NOMO-1 treated with dmso at 0.1 percent for 144 hours (cell line): Measurements from ENCODE around the gene NDUFS2.
"Not testable (repeated sequence)": the region's sequence is repeated elsewhere in the genome, so short reads cannot be mapped to it uniquely, and the experiment has no call there.

ENCODE experiments used
- DNase-seq: peaks from one replicate; lab custom pipeline; 2025; ENCODE audit not compliant: unreplicated experiment; lab: John Stamatoyannopoulos, UW

The NDUFS2 gene

DNA sequence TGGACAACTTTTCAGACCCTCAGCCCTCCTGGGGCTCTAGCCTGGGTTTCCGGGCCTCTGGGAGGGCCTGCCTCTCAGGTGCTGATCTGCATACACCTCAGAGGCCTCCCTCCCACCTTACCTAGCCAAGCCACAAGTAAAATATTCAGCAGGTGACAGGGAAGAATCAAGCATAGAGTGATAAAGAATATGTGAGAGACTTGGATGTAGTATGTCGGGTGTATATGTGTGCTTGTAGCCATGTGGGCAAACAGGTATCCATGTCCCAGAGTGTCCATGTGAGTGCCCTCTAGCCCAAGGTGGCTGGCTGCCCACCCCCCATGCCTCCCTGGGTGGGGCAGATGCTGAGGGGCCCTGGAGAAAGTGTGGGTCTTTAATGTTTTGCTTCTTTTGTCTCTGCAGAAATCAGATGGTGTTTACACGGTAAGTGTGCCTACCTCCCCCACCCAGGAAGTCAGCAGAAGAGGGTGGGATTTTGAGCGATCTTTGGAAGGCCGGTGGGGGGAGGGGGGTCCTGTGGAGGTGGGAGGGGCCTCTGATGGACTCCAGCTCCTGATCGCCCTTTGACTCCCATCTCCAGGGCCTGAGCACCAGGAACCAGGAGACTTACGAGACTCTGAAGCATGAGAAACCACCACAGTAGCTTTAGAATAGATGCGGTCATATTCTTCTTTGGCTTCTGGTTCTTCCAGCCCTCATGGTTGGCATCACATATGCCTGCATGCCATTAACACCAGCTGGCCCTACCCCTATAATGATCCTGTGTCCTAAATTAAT lies 16.3 kb downstream of the NDUFS2 start:
- DNase-seq: no peak

DNA sequence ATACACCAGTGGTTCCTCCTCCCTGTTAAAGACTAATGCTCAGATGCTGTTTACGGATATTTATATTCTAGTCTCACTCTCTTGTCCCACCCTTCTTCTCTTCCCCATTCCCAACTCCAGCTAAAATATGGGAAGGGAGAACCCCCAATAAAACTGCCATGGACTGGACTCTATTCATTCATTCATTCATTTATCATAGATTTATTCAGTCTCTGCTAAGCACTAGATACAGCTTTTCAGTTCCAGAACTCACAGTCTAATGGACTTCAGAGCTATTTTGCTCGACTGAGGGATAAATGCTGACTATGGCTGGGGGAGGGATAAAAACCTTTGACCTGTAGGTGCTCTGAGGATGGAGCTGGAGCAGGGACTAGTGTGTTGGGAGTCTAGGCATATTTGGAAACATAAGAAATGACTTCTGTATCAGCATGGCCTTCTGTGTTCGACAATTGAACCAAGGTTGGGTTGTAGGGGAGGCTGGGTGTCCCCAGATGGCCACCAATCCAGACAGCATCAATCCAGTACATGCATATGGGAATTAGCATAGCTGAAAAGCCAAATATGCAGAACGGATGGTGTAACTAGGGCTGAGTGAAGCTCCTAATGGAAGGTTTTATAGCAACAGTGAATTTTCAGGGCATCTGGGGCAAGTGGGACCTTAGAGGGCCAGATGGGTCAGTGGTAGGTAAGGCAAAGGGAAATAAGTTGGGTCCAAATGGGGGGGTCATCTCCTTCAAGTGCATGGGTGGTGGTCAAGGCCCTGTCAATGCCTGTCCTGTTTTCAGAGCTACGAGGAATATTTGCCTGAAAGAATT lies 17.1 kb downstream of the NDUFS2 start:
- no peak for DNase-seq

DNA sequence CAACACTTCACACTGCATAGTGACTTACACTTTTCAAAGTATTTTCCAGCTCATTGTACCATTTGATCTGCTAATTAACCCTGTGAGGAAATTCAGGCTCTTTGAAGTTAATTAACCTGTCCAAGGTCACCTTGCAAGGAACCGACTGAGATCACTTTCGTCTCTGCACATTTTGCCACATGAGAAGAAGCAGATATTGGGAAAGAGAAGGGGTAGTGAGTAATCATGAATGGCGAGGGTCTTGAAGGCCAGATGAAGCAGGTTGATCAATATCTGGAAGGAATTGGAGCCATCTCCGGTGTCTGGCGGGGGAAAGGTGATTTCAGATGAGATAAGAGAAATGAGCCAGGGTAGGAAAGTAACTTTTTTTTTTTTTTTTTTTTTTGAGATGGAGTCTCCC lies 17.8 kb downstream of the NDUFS2 start:
- no peak for DNase-seq

DNA sequence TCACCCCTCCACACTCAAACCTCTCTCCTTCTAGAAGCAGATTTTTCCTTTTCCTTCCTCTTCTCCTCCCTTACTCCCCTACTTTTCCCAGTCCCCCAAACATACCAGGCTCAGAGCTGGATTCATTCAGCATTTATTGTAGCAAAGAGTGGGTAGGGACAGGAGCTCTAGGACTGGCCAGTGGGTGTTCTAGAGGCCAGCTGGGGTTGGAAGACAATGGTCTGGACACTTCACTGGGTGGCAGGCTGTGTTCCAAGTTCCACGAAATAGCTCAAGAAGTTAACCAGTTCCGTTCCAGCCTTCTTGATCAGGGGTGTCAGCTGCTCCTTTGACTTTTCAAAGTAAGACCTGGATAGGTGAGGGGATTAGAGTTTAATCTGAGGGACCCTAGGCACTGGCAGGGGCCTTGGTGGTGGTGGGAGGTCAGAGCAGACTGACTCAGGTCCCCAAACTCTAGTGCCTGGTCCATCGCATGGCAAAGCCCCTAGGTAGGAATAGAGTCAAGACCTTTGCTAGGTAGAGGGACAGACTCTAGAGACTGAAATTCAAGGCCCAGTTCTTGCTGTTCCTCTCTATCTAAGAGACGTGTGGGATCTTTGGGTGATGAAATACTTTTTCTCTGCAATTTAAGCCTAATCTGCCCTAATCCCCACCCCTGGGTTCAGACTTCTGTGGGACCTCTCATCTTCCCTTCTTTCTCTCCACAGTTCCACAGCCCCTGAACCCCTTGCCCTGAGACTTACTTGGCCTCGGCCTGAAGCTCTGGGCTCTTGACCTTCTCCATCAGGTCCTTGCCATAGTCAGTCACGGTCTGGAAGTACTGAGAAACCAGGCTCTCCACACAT lies 20.2 kb downstream of the NDUFS2 start:
- DNase-seq: no peak

DNA sequence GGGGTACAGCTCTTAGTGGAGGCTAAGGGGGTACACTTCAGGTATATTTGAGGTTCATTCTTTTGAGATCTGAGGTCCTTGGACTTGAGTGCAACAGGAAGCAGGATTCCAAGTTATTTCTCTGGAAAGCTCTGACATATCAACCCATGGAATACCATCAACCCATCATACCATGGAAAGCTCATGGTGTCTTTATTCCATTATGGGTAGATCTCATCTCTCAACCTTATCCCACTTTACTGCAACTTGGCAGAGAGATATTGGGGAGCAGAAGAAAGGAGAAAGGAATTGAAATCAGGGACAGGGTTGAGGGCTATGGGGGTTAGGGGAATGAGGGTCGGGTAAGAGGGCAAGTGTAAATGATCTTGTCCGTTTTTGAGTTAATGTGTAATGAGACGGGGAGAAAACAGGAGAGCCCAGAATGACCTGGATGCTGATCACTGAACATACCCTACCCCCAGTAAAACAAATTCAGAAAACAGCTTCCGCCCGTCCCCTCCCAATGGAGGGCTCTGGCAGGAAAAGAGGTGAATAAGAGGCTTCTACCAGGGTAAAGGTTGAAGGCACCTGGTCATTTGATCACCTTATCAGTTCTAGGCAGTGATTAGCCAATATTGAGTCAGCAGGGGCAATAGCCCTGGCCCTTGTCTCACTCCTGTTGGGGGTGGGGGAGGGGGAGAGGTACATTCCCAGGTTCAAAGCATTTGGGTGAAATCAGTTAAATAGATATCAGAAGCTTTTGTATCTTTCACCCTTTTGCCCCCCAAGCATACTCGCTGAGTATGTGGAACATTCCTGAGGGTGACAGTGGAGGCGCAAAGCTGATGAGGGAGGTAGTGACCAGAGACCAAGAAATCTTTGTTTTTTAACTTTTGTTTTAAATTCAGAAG lies 21.9 kb downstream of the NDUFS2 start:
- no peak for DNase-seq

DNA sequence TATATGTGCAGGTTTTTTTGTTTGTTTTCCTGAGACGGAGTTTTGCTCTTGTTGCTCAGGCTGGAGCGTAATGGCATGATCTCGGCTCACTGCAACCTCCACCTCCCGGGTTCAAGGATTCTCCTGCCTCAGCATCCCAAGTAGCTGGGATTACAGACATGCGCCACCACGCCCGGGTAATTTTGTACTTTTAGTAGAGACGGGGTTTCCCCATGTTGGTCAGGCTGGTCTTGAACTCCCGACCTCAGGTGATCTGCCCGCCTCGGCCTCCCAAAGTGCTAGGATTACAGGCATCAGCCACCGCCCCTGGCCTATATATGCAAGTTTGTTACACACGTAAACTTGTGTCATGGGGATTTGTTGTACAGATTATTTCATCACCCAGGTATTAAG lies 22.5 kb downstream of the NDUFS2 start:
- DNase-seq: not testable (repeated sequence)

DNA sequence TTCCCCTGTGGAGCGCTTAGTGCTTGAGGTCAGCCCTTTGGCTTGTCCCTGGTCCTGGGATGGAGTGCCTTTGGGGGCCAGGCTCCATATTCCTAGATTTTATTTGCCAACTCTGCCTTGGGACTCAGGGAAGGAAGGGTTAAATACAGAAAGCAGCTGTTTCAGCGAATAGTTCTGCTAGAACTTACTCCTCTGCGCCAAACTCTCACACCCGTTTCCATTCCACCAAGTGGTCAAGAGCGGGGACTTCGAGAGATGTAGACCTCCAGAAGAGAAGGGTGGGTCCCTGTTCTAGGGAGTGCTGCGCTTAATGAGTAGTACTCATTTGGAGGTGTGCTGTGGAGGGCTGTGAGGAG lies 23.0 kb downstream of the NDUFS2 start:
- no peak for DNase-seq

DNA sequence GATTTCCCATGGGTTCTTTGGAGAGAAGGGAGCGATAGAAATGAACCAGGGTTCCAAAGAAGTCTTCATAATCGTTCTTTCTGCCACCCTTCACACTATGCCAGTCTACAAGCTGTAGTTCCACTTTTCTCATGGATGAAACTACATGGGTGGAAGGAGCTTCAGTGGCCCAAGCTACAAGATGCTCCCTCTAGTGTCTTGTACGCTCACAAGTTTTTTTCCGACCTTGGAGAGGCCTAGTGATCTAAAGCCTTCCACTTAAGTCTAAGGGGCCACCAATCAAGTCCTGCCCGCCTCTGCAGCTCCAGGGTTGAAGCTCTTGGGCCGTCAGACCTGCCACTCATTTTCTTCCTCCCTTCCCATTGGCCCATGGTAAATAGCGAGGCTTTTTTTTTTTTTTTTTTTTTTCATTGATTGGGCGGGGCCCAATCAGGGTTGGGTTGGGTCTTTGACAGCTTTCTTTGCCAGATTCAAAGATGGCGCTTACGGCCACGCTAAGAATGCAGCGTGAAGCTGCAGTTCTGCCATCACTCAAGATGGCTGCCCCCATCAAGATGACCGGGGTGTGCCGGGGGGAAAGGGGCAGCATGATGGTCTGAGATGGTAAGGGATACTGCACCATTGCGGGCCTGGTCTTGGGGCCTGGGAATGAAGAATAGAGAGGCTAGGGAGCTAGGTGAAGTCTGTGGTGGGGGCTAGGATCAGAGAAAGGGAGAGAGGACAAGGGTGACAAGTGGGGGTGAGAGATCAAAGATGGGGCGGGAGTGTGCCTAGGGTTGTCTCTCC lies 23.6 kb downstream of the NDUFS2 start, which contains the start of gene TOMM40L:
TOMM40L (plus strand) TSS at position 527 of the 786 bp plus-strand sequence. CDS start 430 bp downstream, outside the sequence.
- DNase-seq: peak; percentile 99

DNA sequence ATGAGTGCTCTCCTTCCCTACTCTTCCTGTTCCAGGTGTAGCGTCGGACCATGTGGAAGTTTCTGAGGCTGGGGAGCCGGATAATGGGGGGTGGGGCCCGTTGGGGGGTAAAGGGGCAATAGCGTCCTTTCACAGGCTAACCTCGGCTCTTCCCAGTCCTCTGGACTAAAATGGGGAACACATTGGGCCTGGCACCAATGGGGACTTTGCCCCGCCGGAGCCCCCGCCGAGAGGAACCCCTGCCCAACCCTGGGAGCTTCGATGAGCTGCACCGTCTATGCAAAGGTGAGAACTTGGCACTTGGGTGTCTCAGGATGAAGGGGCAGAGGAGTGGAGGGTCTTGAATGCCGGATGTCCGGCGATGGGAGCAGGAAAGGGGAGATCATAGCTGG lies 24.1 kb downstream of the NDUFS2 start:
- DNase-seq: no peak

DNA sequence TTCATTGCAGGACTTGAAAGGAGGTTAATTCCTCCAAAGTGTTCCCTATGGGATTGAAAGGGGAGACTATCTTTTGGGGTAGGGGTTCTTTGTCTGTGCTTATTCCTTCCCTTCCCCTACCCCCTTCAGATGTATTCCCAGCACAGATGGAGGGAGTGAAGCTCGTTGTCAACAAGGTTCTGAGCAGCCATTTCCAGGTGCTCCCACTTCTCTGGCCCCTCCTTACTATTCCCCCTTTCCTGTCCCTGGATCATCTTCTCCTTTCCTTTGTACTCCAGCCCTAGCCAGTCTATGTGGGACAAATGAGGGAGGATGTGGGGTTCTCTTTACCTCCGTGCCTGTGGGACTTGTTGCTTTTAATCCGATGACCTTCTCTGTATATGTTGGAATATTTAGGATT lies 24.6 kb downstream of the NDUFS2 start:
- DNase-seq: no peak

DNA sequence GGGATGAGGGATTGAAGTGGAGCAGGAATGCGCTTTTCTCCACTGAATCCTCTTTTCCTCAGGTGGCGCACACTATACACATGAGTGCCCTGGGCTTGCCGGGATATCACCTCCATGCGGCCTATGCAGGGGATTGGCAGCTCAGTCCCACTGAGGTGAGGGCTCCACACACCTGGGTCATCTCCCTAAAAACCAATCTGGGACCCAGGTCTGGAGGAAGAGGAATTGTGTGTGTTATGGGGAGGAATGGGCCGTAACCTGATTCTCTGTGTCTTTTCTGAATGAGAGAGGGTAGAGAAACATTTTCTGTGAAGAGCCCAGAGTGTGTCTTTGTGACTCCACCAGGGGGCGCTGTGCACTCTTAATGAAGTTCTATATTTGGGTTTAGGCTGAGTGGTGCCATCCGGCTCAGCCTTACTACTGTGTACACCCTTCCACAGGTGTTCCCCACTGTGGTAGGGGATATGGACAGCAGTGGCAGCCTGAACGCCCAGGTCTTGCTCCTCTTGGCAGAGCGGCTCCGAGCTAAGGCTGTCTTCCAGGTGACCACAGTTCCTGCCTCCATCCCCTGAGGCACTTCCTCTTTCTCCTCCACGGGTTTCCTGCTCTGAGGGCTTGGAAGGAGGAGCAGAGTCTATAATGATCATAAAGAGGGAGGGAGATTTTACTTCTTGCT lies 25.2 kb downstream of the NDUFS2 start:
- DNase-seq: peak; percentile 83

DNA sequence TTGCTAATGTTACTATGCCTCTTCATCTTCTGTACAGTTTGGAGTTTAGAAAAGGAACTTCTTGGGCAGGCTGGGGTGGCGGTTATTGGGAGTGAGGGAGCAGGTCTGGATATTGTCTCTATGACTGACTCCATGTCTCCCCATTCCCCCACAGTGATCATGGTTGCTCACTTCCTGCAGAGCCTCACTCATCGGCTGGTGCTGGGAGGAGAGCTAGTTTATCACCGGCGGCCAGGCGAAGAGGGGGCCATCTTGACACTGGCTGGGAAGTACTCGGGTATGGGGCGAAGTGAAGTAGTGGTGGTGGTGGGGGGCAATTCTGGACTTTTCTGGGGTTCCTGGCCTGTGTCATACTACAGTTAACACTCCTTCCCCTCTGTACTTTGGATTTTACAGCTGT lies 25.9 kb downstream of the NDUFS2 start:
- no peak for DNase-seq

DNA sequence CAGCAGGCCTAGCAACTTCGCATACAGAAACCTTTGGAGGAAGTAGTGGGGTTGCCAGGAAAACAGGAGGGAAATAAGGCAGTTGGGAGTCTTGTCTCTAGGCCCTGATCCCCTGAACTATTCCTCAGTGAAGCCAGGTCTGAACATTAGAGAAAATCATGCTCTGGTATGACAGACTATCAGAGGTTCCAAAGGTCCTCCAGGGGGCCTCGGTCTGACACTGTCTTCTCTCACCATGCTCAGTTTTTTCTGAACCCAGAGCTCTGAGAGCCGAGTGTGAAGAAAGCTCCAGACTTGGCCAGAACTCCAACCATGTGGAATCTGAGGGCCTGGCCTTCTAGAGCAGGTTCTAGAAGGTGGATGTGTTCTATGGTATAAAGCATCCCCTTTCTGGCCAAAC lies 27.7 kb downstream of the NDUFS2 start:
- DNase-seq: no peak

DNA sequence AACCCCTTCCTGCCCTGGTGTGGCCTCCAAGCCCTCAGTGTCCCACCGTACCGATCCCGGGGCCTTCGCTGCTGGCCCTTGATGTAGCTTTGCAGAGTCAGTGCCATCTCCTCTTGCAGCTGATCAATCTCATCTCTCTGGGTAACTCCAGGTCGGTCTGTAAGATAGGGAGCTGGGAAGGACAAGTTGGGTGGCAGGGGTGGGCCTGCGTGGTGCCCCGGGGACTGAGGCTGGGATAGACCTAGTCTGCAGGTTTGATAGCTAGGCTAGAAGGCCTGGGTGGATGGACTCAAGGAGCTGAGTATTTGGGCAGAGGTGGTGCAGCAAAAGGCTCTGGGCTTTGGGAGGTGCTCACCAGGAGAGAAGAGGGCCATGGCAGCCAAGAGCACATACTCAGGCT lies 28.6 kb downstream of the NDUFS2 start:
- DNase-seq: no peak

DNA sequence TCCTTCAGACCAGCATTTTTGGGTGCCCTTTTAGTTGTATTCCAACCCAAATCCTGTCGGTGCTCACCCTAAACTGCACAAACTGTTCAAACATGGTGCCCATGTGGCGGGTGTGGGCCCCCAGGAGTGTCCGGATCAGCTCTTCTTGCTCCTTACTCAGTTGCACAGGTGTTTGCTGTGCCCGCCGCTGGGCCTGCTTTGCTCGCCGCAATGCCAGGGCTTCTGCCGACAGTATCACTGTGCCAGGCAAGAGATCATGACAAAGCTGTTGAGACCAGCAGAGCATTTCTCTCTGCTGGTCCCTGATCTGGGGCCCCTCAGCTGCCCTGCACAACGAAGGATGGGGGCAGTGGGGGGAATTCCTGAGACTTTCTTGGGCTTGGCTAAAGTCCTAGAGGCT lies 30.9 kb downstream of the NDUFS2 start:
- DNase-seq: no peak

DNA sequence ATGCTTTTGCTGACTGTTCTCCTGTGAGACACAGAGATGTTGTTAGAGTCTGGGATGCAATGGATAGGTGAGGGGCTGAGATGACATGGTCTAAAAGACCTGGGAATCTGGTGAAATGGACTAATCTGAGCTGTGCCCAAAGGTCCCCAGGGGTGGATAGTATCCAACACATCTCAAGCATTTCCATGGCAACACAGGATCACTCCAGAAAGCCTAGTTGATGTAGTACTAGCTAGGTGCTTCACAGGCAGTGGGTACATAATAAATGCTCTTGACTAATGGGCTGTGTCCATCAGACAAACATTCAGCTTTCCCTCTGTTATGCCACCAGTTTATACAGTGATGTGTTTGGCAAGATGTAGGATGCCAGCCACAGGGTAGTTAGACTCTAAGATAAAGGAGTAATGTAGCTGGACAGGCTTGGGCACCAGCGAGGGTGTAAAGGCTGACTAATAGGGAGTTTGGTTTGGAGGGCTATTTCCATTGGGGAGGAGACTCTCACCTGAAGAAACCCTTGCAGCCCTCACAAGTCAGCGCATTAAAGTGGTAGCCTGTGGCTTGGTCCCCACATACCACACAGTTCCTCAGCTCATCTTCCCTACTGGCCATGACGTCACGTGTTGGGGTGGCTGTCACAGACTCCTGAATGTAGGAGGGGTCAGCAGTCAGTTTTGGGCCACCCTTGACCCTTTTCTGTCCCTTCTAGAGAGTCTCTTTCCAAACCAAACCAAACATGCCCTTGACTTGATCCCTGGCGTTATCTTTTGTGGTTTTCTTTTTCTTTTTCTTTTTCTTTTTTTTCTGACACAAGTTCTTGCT lies 34.0 kb downstream of the NDUFS2 start:
- no peak for DNase-seq

DNA sequence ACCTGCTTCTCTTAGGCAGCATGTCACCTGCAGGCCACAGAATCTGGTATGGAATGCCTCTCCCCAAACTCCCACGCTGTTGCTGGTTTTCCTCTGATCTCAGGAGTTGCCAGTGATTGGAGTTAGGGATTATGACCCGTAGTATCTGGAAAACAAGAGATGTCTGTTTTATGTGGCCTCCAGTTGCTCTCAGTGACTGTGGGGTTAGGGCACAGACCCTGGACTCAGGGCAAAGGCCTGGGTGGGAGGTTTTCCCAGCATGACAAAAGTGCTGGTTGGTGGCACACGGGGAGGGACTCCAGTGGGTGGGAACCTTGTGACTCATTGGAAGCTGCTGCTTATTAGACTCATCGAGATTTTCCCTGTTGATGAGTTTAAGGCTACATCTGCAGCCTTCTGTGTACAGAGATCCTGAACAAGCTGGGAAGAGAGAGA lies 35.9 kb downstream of the NDUFS2 start, which contains the start of gene NR1I3:
NR1I3 (minus strand) TSS at position 165 of the 435 bp plus-strand sequence. CDS start 1,638 bp downstream, outside the sequence.
- DNase-seq: no peak

DNA sequence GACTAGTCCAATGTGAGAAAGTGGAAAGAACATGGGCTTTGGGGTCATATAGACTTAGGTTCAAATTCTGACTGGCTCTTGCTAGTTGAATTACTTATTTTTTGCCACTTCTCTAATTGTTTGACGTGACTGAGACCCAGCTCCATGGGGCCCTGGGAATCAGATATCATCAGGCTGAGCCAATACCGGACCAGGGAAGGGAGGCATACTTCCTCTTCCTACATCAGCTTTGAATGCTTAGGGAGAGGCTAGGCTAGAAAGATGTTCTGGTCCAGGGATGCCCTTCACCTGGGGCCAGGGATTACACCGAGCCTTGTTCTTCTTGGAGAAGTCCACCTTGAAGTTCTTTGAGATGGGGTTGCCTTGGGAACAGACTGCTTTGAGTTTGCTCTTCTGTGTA lies 39.5 kb downstream of the NDUFS2 start:
- DNase-seq: peak; percentile 9
